Ovary (tissue), 3 donors: Measurements from ENCODE around the gene ATP7B.

Experiments used
- CTCF ChIP-seq, 3 donors: fragments of 450-650 bp in 2 of 3; fragments of 200-600 bp in 1 of 3; IDR thresholded peaks; one replicate each; pipeline versions ENCODE4 v1.5.1 to v1.8.0; 2016 to 2022; ENCODE audit warnings: antibody characterized with exemption in 3 of 3, mild to moderate bottlenecking in 1 of 3
- EP300 ChIP-seq: sonication (generic); formaldehyde crosslinking; IDR thresholded peaks from one replicate; pipeline ENCODE4 v1.6.1; 2017; ENCODE audit warnings: antibody characterized with exemption
- POLR2A ChIP-seq: fragments of 450-650 bp; IDR thresholded peaks from one replicate; pipeline ENCODE4 v1.6.1; 2017; ENCODE audit warnings: antibody characterized with exemption, mild to moderate bottlenecking, moderate library complexity
- donor health status: DM: no; HTN: no; CAD: no.

DNA sequence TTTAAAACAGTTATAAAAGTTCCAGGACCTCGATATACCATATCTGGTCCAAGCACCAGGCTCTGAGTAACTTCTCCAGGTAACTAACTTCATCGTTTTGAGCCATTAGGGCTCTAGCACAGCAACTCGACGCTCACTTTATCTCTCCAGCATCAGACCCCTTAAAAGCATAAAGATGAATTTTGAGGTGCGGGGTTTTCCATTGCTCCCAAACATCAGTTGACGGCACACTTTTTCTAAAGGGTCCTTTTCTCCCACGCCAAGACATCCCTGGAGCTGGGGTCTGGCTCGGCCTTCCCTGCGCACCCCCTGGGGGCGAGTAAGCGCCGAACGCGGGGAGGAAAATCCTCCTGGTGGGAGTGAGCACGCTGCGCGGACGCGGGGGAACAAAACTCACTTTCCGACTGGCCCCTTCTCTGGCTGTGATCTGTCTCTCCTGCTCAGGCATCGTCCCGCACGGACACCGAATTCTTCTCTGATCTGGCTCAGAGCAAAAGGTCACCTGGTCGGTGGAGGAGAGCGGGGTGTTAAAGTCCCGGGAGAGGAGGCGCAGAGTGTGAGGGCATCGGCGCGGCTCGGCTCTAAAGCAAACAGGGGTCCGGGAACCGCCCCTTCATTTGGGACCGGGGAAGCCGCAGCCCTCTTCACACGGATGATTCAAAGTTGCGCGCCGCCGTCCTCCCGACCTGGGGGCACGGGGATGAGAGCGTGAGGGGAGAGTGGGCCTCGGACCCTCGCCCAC, at the start of gene ATP7B:
- TF ChIP-seq CTCF (IDR thresholded peaks at IDR 0.05) (no peak), EP300 (no peak), POLR2A (no peak)
